Adrenal gland (tissue), 5 donors: ENCODE data around the gene COMMD8.

Experiments used
- CTCF ChIP-seq, 6 experiments: fragments of 450-650 bp in 4 of 6; fragments of 200-600 bp in 2 of 6; sonication (generic) in 1 of 6; IDR thresholded peaks; 1 replicate in 5 of 6; 2 replicates in 1 of 6; pipeline versions ENCODE4 v1.5.1 to v1.8.0; 2016 to 2021; ENCODE audit warnings: antibody characterized with exemption in 6 of 6, mild to moderate bottlenecking in 2 of 6, moderate library complexity in 1 of 6
- POLR2A ChIP-seq, 2 donors: fragments of 450-650 bp; IDR thresholded peaks; one replicate each; pipeline ENCODE4 v1.6.1; 2017; ENCODE audit warnings: antibody characterized with exemption in 2 of 2, mild to moderate bottlenecking in 2 of 2, moderate library complexity in 1 of 2
- donor health status: DM: no; HTN: no; CAD: no.

GRCh38 chr4:47482326-47482725 is 18.8 kb upstream of the COMMD8 start:
- TF ChIP-seq CTCF (IDR thresholded peaks at IDR 0.05) = no peak
- TF ChIP-seq POLR2A (IDR thresholded peaks at IDR 0.05) = no peak
